Measurements from ENCODE around the gene TMEM167A.
"Not testable (repeated sequence)": the region's sequence is repeated elsewhere in the genome, so short reads cannot be mapped to it uniquely, and the experiment has no call there.

GRCh38 chr5:83067377-83067776 lies 9.8 kb downstream of the TMEM167A start:
- TF ChIP-seq, protein P1, sequence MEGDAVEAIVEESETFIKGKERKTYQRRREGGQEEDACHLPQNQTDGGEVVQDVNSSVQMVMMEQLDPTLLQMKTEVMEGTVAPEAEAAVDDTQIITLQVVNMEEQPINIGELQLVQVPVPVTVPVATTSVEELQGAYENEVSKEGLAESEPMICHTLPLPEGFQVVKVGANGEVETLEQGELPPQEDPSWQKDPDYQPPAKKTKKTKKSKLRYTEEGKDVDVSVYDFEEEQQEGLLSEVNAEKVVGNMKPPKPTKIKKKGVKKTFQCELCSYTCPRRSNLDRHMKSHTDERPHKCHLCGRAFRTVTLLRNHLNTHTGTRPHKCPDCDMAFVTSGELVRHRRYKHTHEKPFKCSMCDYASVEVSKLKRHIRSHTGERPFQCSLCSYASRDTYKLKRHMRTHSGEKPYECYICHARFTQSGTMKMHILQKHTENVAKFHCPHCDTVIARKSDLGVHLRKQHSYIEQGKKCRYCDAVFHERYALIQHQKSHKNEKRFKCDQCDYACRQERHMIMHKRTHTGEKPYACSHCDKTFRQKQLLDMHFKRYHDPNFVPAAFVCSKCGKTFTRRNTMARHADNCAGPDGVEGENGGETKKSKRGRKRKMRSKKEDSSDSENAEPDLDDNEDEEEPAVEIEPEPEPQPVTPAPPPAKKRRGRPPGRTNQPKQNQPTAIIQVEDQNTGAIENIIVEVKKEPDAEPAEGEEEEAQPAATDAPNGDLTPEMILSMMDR (IDR thresholded peaks at IDR 0.05; ENCODE audit: low read length): not testable (repeated sequence)
- not testable (repeated sequence) for TF ChIP-seq EZH2 (IDR thresholded peaks at IDR 0.05; ENCODE audit: borderline replicate concordance, low read length)
